Measurements from ENCODE around the gene C5orf52.

GRCh38 chr5:157719245-157719644, 47.9 kb downstream of the C5orf52 start:
- TF ChIP-seq CTCF (IDR thresholded peaks at IDR 0.05; ENCODE audit: low read depth, low read length): no peak
- TF ChIP-seq EZH2phosphoT487 (IDR thresholded peaks at IDR 0.05; ENCODE audit: low read depth): no peak
